Vagina (tissue), 2 donors: ENCODE data around the gene EBF3. TPM values are rescaled to one million over a fixed set of nuclear protein-coding genes. Genes with fewer than 3 reads are reported as not detected.

Source experiments
- DNase-seq, 2 donors: peaks; one replicate each; pipeline ENCODE4 v3.0.0-alpha.2; 2017; ENCODE audit errors: extremely low spot score in 2 of 2
- H3K27ac ChIP-seq: fragments of 200-600 bp; sonication (generic); one replicate; pipeline ENCODE4 v1.5.1; 2019
- H3K27me3 ChIP-seq: fragments of 200-600 bp; sonication (generic); one replicate; pipeline ENCODE4 v1.5.1; 2019
- H3K36me3 ChIP-seq, 2 donors: fragments of 200-600 bp; sonication (generic); one replicate each; pipeline ENCODE4 v1.5.1; 2017 to 2019
- H3K4me1 ChIP-seq: fragments of 200-600 bp; sonication (generic); one replicate; pipeline ENCODE4 v1.5.1; 2019
- H3K4me3 ChIP-seq, 2 donors: fragments of 200-600 bp; sonication (generic); 1 replicate in 1 of 2; 2 replicates in 1 of 2; pipeline ENCODE4 v1.5.1; 2016 to 2019
- H3K9me3 ChIP-seq: fragments of 200-600 bp; sonication (generic); one replicate; pipeline ENCODE4 v1.5.1; 2019
- CTCF ChIP-seq, 3 experiments: fragments of 450-650 bp in 2 of 3; fragments of 200-600 bp in 1 of 3; sonication (generic) in 1 of 3; IDR thresholded peaks; one replicate each; pipeline ENCODE4 v1.5.1; 2017 to 2019; ENCODE audit warnings: antibody characterized with exemption in 3 of 3, mild to moderate bottlenecking in 2 of 3, moderate library complexity in 2 of 3
- POLR2A ChIP-seq, 2 donors: fragments of 450-650 bp; IDR thresholded peaks; one replicate each; pipeline ENCODE4 v1.6.1; 2017; ENCODE audit warnings: antibody characterized with exemption in 2 of 2, mild to moderate bottlenecking in 2 of 2, moderate library complexity in 2 of 2
- POLR2AphosphoS5 ChIP-seq, 2 donors: sonication (generic); formaldehyde crosslinking; IDR thresholded peaks; one replicate each; pipeline ENCODE4 v1.9.0; 2017; ENCODE audit warnings: antibody characterized with exemption in 2 of 2, mild to moderate bottlenecking in 2 of 2, low read depth in 1 of 2; ENCODE audit not compliant: insufficient read depth in 1 of 2
- intact Hi-C: fragments of 100-400 bp; cut with DNase I; formaldehyde crosslinking; loops from one replicate; pipeline ENCODE4 v1.15.1; 2023
- total RNA-seq: library from RNA; depleted of rRNA; stranded (reverse); fragments of >200 nt; gene quantifications from one replicate; pipeline ENCODE4 v1.2.3, GENCODE V29; 2016

The EBF3 gene
- total RNA-seq, 1 donor from 2014 or later, result 10.6 TPM

GRCh38 chr10:129972145-129972965, 8.3 kb upstream of the EBF3 start:
- H3K27me3 ChIP-seq, result peaks cover 7% of the 10 kb centered on the region
- no peak overlapping the region for H3K27ac ChIP-seq
- H3K4me1 ChIP-seq, result peaks cover 40% of the 10 kb centered on the region
- peak in 1 of 2 donors; percentile 52 for DNase-seq
- TF ChIP-seq POLR2A (IDR thresholded peaks at IDR 0.05), result no peak
- no peak for TF ChIP-seq POLR2AphosphoS5 (IDR thresholded peaks at IDR 0.05; ENCODE audit: insufficient read depth in 1 of 2, low read depth in 1 of 2)
- no peak for TF ChIP-seq CTCF (IDR thresholded peaks at IDR 0.05)
- intact Hi-C loops, result loop anchor here (10.0 kb wide), 1 partner anchor 1338 kb away; no protein-coding TSS in a partner anchor
- H3K36me3 ChIP-seq, result no peaks in the 10 kb centered on the region
- H3K9me3 ChIP-seq, result no peaks in the 10 kb centered on the region
- peak overlapping the region in 1 of 2 donors; percentile 23 for H3K4me3 ChIP-seq

GRCh38 chr10:129971381-129972144, 7.5 kb upstream of the EBF3 start:
- Histone ChIP-seq H3K4me3 (peak overlapping the region; percentile 25 to 34), H3K9me3 (no peaks in the 10 kb centered on the region), H3K4me1 (peaks cover 40% of the 10 kb centered on the region), H3K27ac (no peak overlapping the region), H3K36me3 (no peaks in the 10 kb centered on the region), H3K27me3 (peaks cover 9% of the 10 kb centered on the region)
- intact Hi-C loops, result loop anchor here (2.0 to 10.0 kb wide), 2 partner anchors 935 to 1337 kb away; no protein-coding TSS in a partner anchor
- no peak for DNase-seq
- peak in 2 of 3 experiments; percentile 5 to 19 for TF ChIP-seq CTCF (IDR thresholded peaks at IDR 0.05)
- TF ChIP-seq POLR2AphosphoS5 (IDR thresholded peaks at IDR 0.05; ENCODE audit: insufficient read depth in 1 of 2, low read depth in 1 of 2), result no peak
- no peak for TF ChIP-seq POLR2A (IDR thresholded peaks at IDR 0.05)

GRCh38 chr10:129970465-129971364, 6.6 kb upstream of the EBF3 start:
- Histone ChIP-seq H3K4me3 (peak overlapping the region; percentile 34 to 35), H3K36me3 (no peaks in the 10 kb centered on the region), H3K4me1 (peaks cover 40% of the 10 kb centered on the region), H3K27me3 (peaks cover 16% of the 10 kb centered on the region), H3K27ac (no peak overlapping the region), H3K9me3 (no peaks in the 10 kb centered on the region)
- TF ChIP-seq POLR2AphosphoS5 (IDR thresholded peaks at IDR 0.05; ENCODE audit: insufficient read depth in 1 of 2, low read depth in 1 of 2) (no peak), POLR2A (IDR thresholded peaks at IDR 0.05) (no peak), CTCF (IDR thresholded peaks at IDR 0.05) (no peak)
- intact Hi-C loops, result loop anchor here (2.0 to 10.0 kb wide), 2 partner anchors 934 to 1336 kb away; no protein-coding TSS in a partner anchor
- no peak for DNase-seq

- no peaks in the 10 kb centered on the region for H3K9me3 ChIP-seq
- TF ChIP-seq CTCF (IDR thresholded peaks at IDR 0.05) (no peak), POLR2AphosphoS5 (IDR thresholded peaks at IDR 0.05; ENCODE audit: insufficient read depth in 1 of 2, low read depth in 1 of 2) (no peak), POLR2A (IDR thresholded peaks at IDR 0.05) (no peak)
- no peak for DNase-seq
- no peak overlapping the region for H3K27ac ChIP-seq
- peaks cover 17% of the 10 kb centered on the region for H3K27me3 ChIP-seq
- H3K4me1 ChIP-seq, result peaks cover 41% of the 10 kb centered on the region
- intact Hi-C loops, result loop anchor here (2.0 to 10.0 kb wide), 3 partner anchors 275 to 1335 kb away; no protein-coding TSS in a partner anchor
- no peaks in the 10 kb centered on the region for H3K36me3 ChIP-seq
- peak overlapping the region; percentile 34 to 35 for H3K4me3 ChIP-seq
Measured at GRCh38 chr10:129969911-129970464, 5.9 kb upstream of the EBF3 start.
